Neural cell (in vitro differentiated cells): ENCODE data around the gene PCDH9. TPM values are rescaled to one million over a fixed set of nuclear protein-coding genes. Genes with fewer than 3 reads are reported as not detected.

Experiments
- H2AFZ ChIP-seq: fragments of 200-600, 300-800 bp; sonication (generic), shearing (Covaris generic); 2 replicates; pipeline ENCODE4 v1.6.0; 2014; ENCODE audit warnings: low read depth, mild to moderate bottlenecking, antibody characterized with exemption, low read length, moderate library complexity
- H3F3A ChIP-seq: fragments of 200-600 bp; shearing (Covaris generic); 2 replicates; pipeline ENCODE4 v1.6.1; 2016; ENCODE audit warnings: mild to moderate bottlenecking, moderate library complexity, mixed read lengths, antibody characterized with exemption, low read length; ENCODE audit not compliant: insufficient read depth, poor library complexity, severe bottlenecking
- H3K27ac ChIP-seq: fragments of 200-600, 300-800 bp; sonication (generic), shearing (Covaris generic); 2 replicates; pipeline ENCODE4 v1.5.1; 2014; ENCODE audit warnings: mild to moderate bottlenecking, low read length, moderate library complexity
- H3K27me3 ChIP-seq: fragments of 300-800, 200-600 bp; sonication (generic), shearing (Covaris generic); 2 replicates; pipeline ENCODE4 v1.6.0; 2014; ENCODE audit warnings: mild to moderate bottlenecking, low read depth, low read length, moderate library complexity; ENCODE audit not compliant: insufficient read depth
- H3K36me3 ChIP-seq: fragments of 300-800, 200-600 bp; sonication (generic), shearing (Covaris generic); 2 replicates; pipeline ENCODE4 v1.5.1; 2014; ENCODE audit warnings: mild to moderate bottlenecking, antibody characterized with exemption, low read length, moderate library complexity; ENCODE audit not compliant: insufficient read depth
- H3K4me2 ChIP-seq: fragments of 300-800, 200-600 bp; sonication (generic), shearing (Covaris generic); 2 replicates; pipeline ENCODE4 v1.6.0; 2014; ENCODE audit warnings: mild to moderate bottlenecking, low read length
- H3K4me3 ChIP-seq: fragments of 300-800, 200-600 bp; sonication (generic), shearing (Covaris generic); 2 replicates; pipeline ENCODE4 v1.5.1; 2014; ENCODE audit warnings: mild to moderate bottlenecking, low read length, moderate library complexity
- H3K79me2 ChIP-seq: fragments of 200-600 bp; shearing (Covaris generic); replicated peaks from 2 replicates; pipeline ENCODE4 v1.6.0; 2014; ENCODE audit warnings: mild to moderate bottlenecking, low read length, moderate library complexity; ENCODE audit not compliant: insufficient read depth
- H3K9ac ChIP-seq: fragments of 300-800, 200-600 bp; sonication (generic), shearing (Covaris generic); 2 replicates; pipeline ENCODE4 v1.6.1; 2016; ENCODE audit warnings: mild to moderate bottlenecking, low read length, mixed read lengths
- H3K9me2 ChIP-seq: fragments of 200-600 bp; shearing (Covaris generic); 2 replicates; pipeline ENCODE4 v1.6.1; 2016; ENCODE audit warnings: mild to moderate bottlenecking, low read length, mixed read lengths; ENCODE audit not compliant: insufficient read depth
- H3K9me3 ChIP-seq: fragments of 200-600, 300-800 bp; sonication (generic), shearing (Covaris generic); 2 replicates; pipeline ENCODE4 v1.6.1; 2016; ENCODE audit warnings: mild to moderate bottlenecking, mixed run types, low read length, moderate library complexity, mixed read lengths
- H4K20me1 ChIP-seq: fragments of 200-600 bp; shearing (Covaris generic); 2 replicates; pipeline ENCODE4 v1.6.1; 2016; ENCODE audit warnings: mild to moderate bottlenecking, mixed run types; ENCODE audit not compliant: insufficient read depth
- EP300 ChIP-seq: fragments of 450-650 bp; conservative IDR thresholded peaks from 2 replicates; pipeline ENCODE4 v1.6.1; 2014; ENCODE audit warnings: antibody characterized with exemption, mild to moderate bottlenecking, moderate library complexity; ENCODE audit not compliant: poor library complexity, severe bottlenecking
- EZH2 ChIP-seq: fragments of 200-600, 300-800 bp; shearing (Covaris generic), sonication (generic); IDR thresholded peaks from 2 replicates; pipeline ENCODE4 v1.6.1; 2014; ENCODE audit warnings: antibody characterized with exemption, low read length, borderline replicate concordance, mild to moderate bottlenecking; ENCODE audit not compliant: insufficient read depth, poor library complexity, severe bottlenecking
- MXI1 ChIP-seq: fragments of 450-650 bp; conservative IDR thresholded peaks from 2 replicates; pipeline ENCODE4 v1.6.1; 2014; ENCODE audit warnings: antibody characterized with exemption, mild to moderate bottlenecking; ENCODE audit not compliant: poor library complexity, severe bottlenecking
- POLR2AphosphoS5 ChIP-seq: IDR thresholded peaks from 2 replicates; pipeline ENCODE4 v1.6.1; 2012
- RAD21 ChIP-seq: fragments of 450-650 bp; conservative IDR thresholded peaks from 2 replicates; pipeline ENCODE4 v1.6.1; 2014; ENCODE audit warnings: antibody characterized with exemption, mild to moderate bottlenecking, moderate library complexity
- SMC3 ChIP-seq: fragments of 450-650 bp; conservative IDR thresholded peaks from 2 replicates; pipeline ENCODE4 v1.6.1; 2014; ENCODE audit warnings: antibody characterized with exemption, mild to moderate bottlenecking, moderate library complexity; ENCODE audit not compliant: poor library complexity
- TAF1 ChIP-seq: IDR thresholded peaks from 2 replicates; pipeline ENCODE4 v1.6.1; 2012; ENCODE audit warnings: low read depth
- polyA plus RNA-seq: library from polyadenylated mRNA; depleted of rRNA; stranded (reverse); fragments of >200 nt; gene quantifications from 2 replicates; pipeline ENCODE4 v1.2.3, GENCODE V29; 2014
- TF ChIP-seq, protein P1 (sequence below): IDR thresholded peaks from 2 replicates; pipeline ENCODE4 v1.6.1; 2012; ENCODE audit warnings: borderline replicate concordance
- TF ChIP-seq, protein P2 (sequence below): fragments of 450-650 bp; IDR thresholded peaks from 2 replicates; pipeline ENCODE4 v1.5.1; 2014; ENCODE audit warnings: antibody characterized with exemption, mild to moderate bottlenecking, moderate library complexity; ENCODE audit not compliant: poor library complexity, severe bottlenecking

The PCDH9 gene
- polyA plus RNA-seq, 1 donor from 2014 or later, result 4.6 TPM

DNA sequence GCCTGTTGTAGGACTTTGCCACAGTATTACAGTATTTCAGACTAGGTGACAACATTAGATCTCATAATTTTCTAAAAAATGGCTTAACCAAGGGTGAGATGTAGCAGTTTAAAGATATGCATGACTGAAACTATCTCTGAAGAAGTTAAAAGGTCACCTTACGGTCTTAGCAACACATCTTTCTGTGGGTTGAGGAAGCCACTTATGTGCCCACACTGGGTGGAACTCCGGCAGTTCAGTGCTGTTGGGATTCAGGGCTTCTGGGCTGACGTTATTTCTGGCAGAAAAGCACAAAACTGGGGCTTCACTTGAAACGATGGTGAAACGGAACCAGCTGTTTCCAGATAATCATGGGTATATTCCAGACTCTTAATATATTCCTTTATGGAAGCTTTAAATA lies 697.3 kb downstream of the PCDH9 start:
- no peak overlapping the region for H2AFZ ChIP-seq
- no peak overlapping the region for H3K9ac ChIP-seq
- TF ChIP-seq, protein P1, sequence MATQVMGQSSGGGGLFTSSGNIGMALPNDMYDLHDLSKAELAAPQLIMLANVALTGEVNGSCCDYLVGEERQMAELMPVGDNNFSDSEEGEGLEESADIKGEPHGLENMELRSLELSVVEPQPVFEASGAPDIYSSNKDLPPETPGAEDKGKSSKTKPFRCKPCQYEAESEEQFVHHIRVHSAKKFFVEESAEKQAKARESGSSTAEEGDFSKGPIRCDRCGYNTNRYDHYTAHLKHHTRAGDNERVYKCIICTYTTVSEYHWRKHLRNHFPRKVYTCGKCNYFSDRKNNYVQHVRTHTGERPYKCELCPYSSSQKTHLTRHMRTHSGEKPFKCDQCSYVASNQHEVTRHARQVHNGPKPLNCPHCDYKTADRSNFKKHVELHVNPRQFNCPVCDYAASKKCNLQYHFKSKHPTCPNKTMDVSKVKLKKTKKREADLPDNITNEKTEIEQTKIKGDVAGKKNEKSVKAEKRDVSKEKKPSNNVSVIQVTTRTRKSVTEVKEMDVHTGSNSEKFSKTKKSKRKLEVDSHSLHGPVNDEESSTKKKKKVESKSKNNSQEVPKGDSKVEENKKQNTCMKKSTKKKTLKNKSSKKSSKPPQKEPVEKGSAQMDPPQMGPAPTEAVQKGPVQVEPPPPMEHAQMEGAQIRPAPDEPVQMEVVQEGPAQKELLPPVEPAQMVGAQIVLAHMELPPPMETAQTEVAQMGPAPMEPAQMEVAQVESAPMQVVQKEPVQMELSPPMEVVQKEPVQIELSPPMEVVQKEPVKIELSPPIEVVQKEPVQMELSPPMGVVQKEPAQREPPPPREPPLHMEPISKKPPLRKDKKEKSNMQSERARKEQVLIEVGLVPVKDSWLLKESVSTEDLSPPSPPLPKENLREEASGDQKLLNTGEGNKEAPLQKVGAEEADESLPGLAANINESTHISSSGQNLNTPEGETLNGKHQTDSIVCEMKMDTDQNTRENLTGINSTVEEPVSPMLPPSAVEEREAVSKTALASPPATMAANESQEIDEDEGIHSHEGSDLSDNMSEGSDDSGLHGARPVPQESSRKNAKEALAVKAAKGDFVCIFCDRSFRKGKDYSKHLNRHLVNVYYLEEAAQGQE, result no peak
- TF ChIP-seq EP300 (no peak), MXI1 (no peak), POLR2AphosphoS5 (no peak), EZH2 (no peak), TAF1 (no peak), RAD21 (no peak), SMC3 (no peak)
- TF ChIP-seq, protein P2, sequence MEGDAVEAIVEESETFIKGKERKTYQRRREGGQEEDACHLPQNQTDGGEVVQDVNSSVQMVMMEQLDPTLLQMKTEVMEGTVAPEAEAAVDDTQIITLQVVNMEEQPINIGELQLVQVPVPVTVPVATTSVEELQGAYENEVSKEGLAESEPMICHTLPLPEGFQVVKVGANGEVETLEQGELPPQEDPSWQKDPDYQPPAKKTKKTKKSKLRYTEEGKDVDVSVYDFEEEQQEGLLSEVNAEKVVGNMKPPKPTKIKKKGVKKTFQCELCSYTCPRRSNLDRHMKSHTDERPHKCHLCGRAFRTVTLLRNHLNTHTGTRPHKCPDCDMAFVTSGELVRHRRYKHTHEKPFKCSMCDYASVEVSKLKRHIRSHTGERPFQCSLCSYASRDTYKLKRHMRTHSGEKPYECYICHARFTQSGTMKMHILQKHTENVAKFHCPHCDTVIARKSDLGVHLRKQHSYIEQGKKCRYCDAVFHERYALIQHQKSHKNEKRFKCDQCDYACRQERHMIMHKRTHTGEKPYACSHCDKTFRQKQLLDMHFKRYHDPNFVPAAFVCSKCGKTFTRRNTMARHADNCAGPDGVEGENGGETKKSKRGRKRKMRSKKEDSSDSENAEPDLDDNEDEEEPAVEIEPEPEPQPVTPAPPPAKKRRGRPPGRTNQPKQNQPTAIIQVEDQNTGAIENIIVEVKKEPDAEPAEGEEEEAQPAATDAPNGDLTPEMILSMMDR, result no peak
- no peaks in the 10 kb centered on the region for H3K79me2 ChIP-seq
- H3K9me3 ChIP-seq, result no peaks in the 10 kb centered on the region
- no peaks in the 10 kb centered on the region for H4K20me1 ChIP-seq
- no peaks in the 10 kb centered on the region for H3K36me3 ChIP-seq
- no peaks in the 10 kb centered on the region for H3K9me2 ChIP-seq
- H3K4me3 ChIP-seq, result no peak overlapping the region
- H3K27ac ChIP-seq, result no peak overlapping the region
- H3K4me2 ChIP-seq, result no peak overlapping the region
- H3F3A ChIP-seq, result no peaks in the 10 kb centered on the region
- H3K27me3 ChIP-seq, result no peaks in the 10 kb centered on the region

DNA sequence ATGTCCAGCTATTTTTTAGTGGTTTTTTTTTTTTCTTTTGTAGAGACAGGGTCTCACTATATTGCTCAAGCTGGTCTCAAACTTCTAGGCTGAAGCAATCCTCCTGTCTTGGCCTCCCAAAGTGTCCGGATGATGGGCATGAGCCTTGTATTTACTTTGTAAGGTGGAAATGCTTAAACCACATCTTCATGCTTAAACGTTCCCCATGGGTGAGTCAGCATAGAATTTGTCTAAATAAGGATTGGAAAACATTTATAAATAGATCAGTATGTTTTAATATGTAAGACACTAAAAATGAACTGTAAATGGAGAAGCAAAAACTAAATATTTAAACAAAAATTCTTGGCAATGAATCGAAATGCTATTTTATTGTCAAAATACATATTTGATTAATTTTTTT lies 698.0 kb downstream of the PCDH9 start:
- Histone ChIP-seq H3K4me3 (no peak overlapping the region), H3K27me3 (no peaks in the 10 kb centered on the region), H3F3A (no peaks in the 10 kb centered on the region), H3K9ac (no peak overlapping the region), H2AFZ (no peak overlapping the region), H3K9me3 (no peaks in the 10 kb centered on the region), H4K20me1 (no peaks in the 10 kb centered on the region), H3K27ac (no peak overlapping the region), H3K4me2 (no peak overlapping the region), H3K36me3 (no peaks in the 10 kb centered on the region), H3K79me2 (no peaks in the 10 kb centered on the region), H3K9me2 (no peaks in the 10 kb centered on the region)
- TF ChIP-seq, protein P1, result no peak
- TF ChIP-seq RAD21 (no peak), EZH2 (no peak), SMC3 (no peak), POLR2AphosphoS5 (no peak), TAF1 (no peak), MXI1 (no peak), EP300 (no peak)
- TF ChIP-seq, protein P2, result no peak
